MM.1S (cell line): ENCODE results near the gene CMBL.
A peak's percentile ranks its signal among the peaks of the same experiment; 100 is the strongest.
"Not testable (repeated sequence)": the region's sequence is repeated elsewhere in the genome, so short reads cannot be mapped to it uniquely, and the experiment has no call there.

Experiments
- DNase-seq: peaks from one replicate; pipeline ENCODE4 v3.0.0-alpha.2; 2015
- H2AFZ ChIP-seq: fragments of 300-600 bp; sonication (generic); 2 replicates; pipeline ENCODE4 v1.6.0; 2016; ENCODE audit warnings: antibody characterized with exemption, low read length
- H3F3A ChIP-seq: fragments of 300-600 bp; sonication (generic); 2 replicates; pipeline ENCODE4 v1.6.1; 2016; ENCODE audit warnings: mild to moderate bottlenecking, antibody characterized with exemption, low read length, moderate library complexity, mixed read lengths; ENCODE audit not compliant: insufficient read depth
- H3K27ac ChIP-seq: fragments of 300-600 bp; sonication (generic); 2 replicates; pipeline ENCODE4 v1.5.1; 2016; ENCODE audit warnings: mild to moderate bottlenecking, low read length
- H3K27me3 ChIP-seq: fragments of 300-600 bp; sonication (generic); replicated peaks from 2 replicates; pipeline ENCODE4 v1.6.0; 2016; ENCODE audit warnings: low read length; ENCODE audit not compliant: insufficient read depth
- H3K36me3 ChIP-seq: fragments of 300-600 bp; sonication (generic); replicated peaks from 2 replicates; pipeline ENCODE4 v1.6.1; 2016; ENCODE audit warnings: mild to moderate bottlenecking, low read length, mixed read lengths; ENCODE audit not compliant: insufficient read depth
- H3K4me1 ChIP-seq: fragments of 300-600 bp; sonication (generic); 2 replicates; pipeline ENCODE4 v1.6.1; 2016; ENCODE audit warnings: low read length, mixed read lengths
- H3K4me2 ChIP-seq: fragments of 300-600 bp; sonication (generic); 2 replicates; pipeline ENCODE4 v1.6.0; 2016; ENCODE audit warnings: low read depth, low read length
- H3K4me3 ChIP-seq: fragments of 300-600 bp; sonication (generic); 2 replicates; pipeline ENCODE4 v1.5.1; 2016; ENCODE audit warnings: low read length, mixed read lengths
- H3K79me2 ChIP-seq: fragments of 300-600 bp; sonication (generic); 2 replicates; pipeline ENCODE4 v1.6.1; 2016; ENCODE audit warnings: mixed run types, low read length, mixed read lengths
- H3K9ac ChIP-seq: fragments of 300-600 bp; sonication (generic); 2 replicates; pipeline ENCODE4 v1.6.1; 2016; ENCODE audit warnings: low read length, mixed read lengths
- H3K9me2 ChIP-seq: fragments of 300-600 bp; sonication (generic); replicated peaks from 2 replicates; pipeline ENCODE4 v1.6.1; 2016; ENCODE audit warnings: mild to moderate bottlenecking, low read length, mixed read lengths; ENCODE audit not compliant: insufficient read depth
- H3K9me3 ChIP-seq: fragments of 300-600 bp; sonication (generic); replicated peaks from 2 replicates; pipeline ENCODE4 v1.6.1; 2016; ENCODE audit warnings: mild to moderate bottlenecking, low read length, mixed read lengths; ENCODE audit not compliant: insufficient read depth
- H4K20me1 ChIP-seq: fragments of 300-600 bp; sonication (generic); 2 replicates; pipeline ENCODE4 v1.6.1; 2016; ENCODE audit warnings: mild to moderate bottlenecking, low read length, moderate library complexity, mixed read lengths; ENCODE audit not compliant: insufficient read depth
- EZH2 ChIP-seq: fragments of 300-600 bp; sonication (generic); optimal IDR thresholded peaks from 2 replicates; pipeline ENCODE3; 2017; ENCODE audit warnings: low read depth, mild to moderate bottlenecking, antibody characterized with exemption, low read length, mixed read lengths
- EZH2phosphoT487 ChIP-seq: fragments of 300-600 bp; sonication (generic); IDR thresholded peaks from 2 replicates; pipeline ENCODE4 v1.6.1; 2018; ENCODE audit warnings: antibody characterized with exemption, low read length
- TF ChIP-seq, protein P1 (sequence below): fragments of 300-600 bp; sonication (generic); IDR thresholded peaks from 2 replicates; pipeline ENCODE4 v1.5.1; 2016; ENCODE audit warnings: antibody characterized with exemption, low read length, mixed read lengths

The CMBL gene

GRCh38 chr5:10311595-10312425 lies 4.1 kb upstream of the CMBL start:
- TF ChIP-seq EZH2phosphoT487 (no peak), EZH2 (no peak)
- H3K36me3 ChIP-seq: no peaks in the 10 kb centered on the region
- H3K79me2 ChIP-seq: no peaks in the 10 kb centered on the region
- H3K27ac ChIP-seq: no peak overlapping the region
- H2AFZ ChIP-seq: no peak overlapping the region
- no peak for DNase-seq
- H3K9me2 ChIP-seq: no peaks in the 10 kb centered on the region
- H3K4me1 ChIP-seq: peaks cover 12% of the 10 kb centered on the region
- 0 out of 2 replicates have a peak, but pooled peaks cover 4% of the 10 kb centered on the region for H3F3A ChIP-seq
- no peaks in the 10 kb centered on the region for H3K27me3 ChIP-seq
- no peaks in the 10 kb centered on the region for H4K20me1 ChIP-seq
- no peaks in the 10 kb centered on the region for H3K9me3 ChIP-seq
- H3K9ac ChIP-seq: no peak overlapping the region
- H3K4me3 ChIP-seq: no peak overlapping the region
- no peak overlapping the region for H3K4me2 ChIP-seq

DNA sequence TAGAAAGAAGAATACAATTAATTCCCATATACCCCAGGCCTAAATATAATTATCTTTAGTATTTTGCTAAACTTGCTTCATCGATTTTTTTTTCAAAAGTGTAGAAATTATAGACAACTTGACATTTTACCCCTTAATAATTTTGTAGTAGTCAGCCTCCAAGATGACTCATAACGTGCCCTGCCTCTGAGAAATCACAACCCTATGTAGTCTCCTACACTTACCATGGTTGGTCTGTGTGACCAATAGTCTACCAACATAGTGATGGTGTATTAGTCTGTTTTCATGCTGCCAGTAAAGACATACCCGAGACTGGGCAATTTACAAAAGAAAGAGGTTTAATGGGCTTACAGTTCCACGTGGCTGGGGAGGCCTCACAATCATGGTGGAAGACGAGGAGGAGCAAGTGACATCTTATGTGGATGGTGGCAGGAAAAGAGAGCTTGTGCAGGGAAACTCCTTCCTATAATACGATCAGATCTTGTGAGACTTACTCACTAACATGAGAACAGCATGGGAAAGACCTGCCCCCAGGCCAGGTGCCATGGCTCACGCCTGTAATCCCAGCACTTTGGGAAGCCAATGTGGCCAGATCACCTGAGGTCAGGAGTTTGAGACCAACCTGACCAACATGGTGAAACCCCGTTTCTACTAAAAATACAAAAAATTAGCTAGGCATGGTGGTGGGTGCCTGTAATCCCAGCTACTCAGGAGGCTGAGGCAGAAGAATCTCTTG lies 3.3 kb upstream of the CMBL start:
- peak overlapping the region; percentile 14; the same call in 1 of the 2 replicates for H3K4me2 ChIP-seq
- H3K27me3 ChIP-seq, H3K27ac ChIP-seq, H3K9me3 ChIP-seq, H3K36me3 ChIP-seq, H3K9ac ChIP-seq, H3K9me2 ChIP-seq, H3F3A ChIP-seq, H4K20me1 ChIP-seq, H3K4me3 ChIP-seq, H2AFZ ChIP-seq, DNase-seq, H3K79me2 ChIP-seq: not testable (repeated sequence)
- H3K4me1 ChIP-seq: peaks cover 12% of the 10 kb centered on the region

- TF ChIP-seq EZH2phosphoT487 (no peak), EZH2 (no peak)
- TF ChIP-seq, protein P1, sequence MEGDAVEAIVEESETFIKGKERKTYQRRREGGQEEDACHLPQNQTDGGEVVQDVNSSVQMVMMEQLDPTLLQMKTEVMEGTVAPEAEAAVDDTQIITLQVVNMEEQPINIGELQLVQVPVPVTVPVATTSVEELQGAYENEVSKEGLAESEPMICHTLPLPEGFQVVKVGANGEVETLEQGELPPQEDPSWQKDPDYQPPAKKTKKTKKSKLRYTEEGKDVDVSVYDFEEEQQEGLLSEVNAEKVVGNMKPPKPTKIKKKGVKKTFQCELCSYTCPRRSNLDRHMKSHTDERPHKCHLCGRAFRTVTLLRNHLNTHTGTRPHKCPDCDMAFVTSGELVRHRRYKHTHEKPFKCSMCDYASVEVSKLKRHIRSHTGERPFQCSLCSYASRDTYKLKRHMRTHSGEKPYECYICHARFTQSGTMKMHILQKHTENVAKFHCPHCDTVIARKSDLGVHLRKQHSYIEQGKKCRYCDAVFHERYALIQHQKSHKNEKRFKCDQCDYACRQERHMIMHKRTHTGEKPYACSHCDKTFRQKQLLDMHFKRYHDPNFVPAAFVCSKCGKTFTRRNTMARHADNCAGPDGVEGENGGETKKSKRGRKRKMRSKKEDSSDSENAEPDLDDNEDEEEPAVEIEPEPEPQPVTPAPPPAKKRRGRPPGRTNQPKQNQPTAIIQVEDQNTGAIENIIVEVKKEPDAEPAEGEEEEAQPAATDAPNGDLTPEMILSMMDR: no peak
- Histone ChIP-seq H3K9ac (no peak overlapping the region), H2AFZ (peak overlapping the region; percentile 47), H3K79me2 (no peaks in the 10 kb centered on the region), H3F3A (0 out of 2 replicates have a peak, but pooled peaks cover 4% of the 10 kb centered on the region), H3K27me3 (no peaks in the 10 kb centered on the region), H3K9me2 (no peaks in the 10 kb centered on the region), H3K4me3 (no peak overlapping the region), H3K9me3 (no peaks in the 10 kb centered on the region), H3K36me3 (no peaks in the 10 kb centered on the region), H3K27ac (peak overlapping the region; percentile 20; the same call in 1 of the 2 replicates), H3K4me1 (peaks cover 12% of the 10 kb centered on the region), H3K4me2 (peak overlapping the region; percentile 14; the same call in 1 of the 2 replicates), H4K20me1 (no peaks in the 10 kb centered on the region)
- peak; percentile 44 for DNase-seq
Observed at GRCh38 chr5:10310066-10310779, 2.5 kb upstream of the CMBL start.

GRCh38 chr5:10308844-10309243 lies 1.1 kb upstream of the CMBL start:
- no peak overlapping the region for H3K4me2 ChIP-seq

More at GRCh38 chr5:10308844-10309243, 1.1 kb upstream of the CMBL start:
- no peak overlapping the region for H3K27ac ChIP-seq
- H3K9ac ChIP-seq: no peak overlapping the region
- no peaks in the 10 kb centered on the region for H3K9me3 ChIP-seq
- no peak for DNase-seq
- TF ChIP-seq, protein P1: no peak
- TF ChIP-seq EZH2 (no peak), EZH2phosphoT487 (no peak)
- no peaks in the 10 kb centered on the region for H3K9me2 ChIP-seq
- H3K79me2 ChIP-seq: no peaks in the 10 kb centered on the region
- no peaks in the 10 kb centered on the region for H3K36me3 ChIP-seq
- H3F3A ChIP-seq: 0 out of 2 replicates have a peak, but pooled peaks cover 4% of the 10 kb centered on the region
- H4K20me1 ChIP-seq: no peaks in the 10 kb centered on the region
- no peak overlapping the region for H2AFZ ChIP-seq
- H3K27me3 ChIP-seq: no peaks in the 10 kb centered on the region
- no peak overlapping the region for H3K4me3 ChIP-seq
- H3K4me1 ChIP-seq: peaks cover 12% of the 10 kb centered on the region
